ENCODE results near the gene ANGPT4. TPM values are rescaled to one million over a fixed set of nuclear protein-coding genes. Genes with fewer than 3 reads are reported as not detected.

The ANGPT4 gene
- total and polyA plus RNA-seq, 2 of the 8 experiments (the other 6 are each of a cell fraction or from before 2014, with no cell fraction given), result 0.07 to 0.33 TPM

DNA sequence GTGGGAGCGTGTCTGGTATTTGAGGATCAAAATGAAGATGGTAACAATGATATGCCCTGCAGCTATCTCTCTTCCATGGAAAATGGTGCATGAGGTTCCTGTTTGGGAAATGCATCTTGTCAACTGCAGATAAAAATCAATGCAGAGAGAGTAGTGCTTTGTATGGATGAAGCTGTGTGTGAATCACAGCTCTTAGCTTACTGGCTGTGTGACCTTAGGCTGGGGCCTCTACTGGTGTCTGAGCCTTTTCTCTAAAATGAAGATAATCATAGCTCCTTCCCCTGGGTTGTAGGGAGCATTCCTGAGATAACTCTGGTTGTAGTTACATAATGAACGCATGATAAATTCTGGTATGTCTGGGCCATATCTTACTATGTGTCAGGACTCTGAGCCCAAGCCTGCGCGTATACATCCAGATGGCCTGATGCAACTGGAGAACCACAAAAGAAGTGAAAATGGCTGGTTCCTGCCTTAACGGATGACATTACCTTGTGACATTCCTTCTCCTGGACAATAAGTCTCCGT, 19.6 kb downstream of the ANGPT4 start (continued):
- TF ChIP-seq, protein P1, sequence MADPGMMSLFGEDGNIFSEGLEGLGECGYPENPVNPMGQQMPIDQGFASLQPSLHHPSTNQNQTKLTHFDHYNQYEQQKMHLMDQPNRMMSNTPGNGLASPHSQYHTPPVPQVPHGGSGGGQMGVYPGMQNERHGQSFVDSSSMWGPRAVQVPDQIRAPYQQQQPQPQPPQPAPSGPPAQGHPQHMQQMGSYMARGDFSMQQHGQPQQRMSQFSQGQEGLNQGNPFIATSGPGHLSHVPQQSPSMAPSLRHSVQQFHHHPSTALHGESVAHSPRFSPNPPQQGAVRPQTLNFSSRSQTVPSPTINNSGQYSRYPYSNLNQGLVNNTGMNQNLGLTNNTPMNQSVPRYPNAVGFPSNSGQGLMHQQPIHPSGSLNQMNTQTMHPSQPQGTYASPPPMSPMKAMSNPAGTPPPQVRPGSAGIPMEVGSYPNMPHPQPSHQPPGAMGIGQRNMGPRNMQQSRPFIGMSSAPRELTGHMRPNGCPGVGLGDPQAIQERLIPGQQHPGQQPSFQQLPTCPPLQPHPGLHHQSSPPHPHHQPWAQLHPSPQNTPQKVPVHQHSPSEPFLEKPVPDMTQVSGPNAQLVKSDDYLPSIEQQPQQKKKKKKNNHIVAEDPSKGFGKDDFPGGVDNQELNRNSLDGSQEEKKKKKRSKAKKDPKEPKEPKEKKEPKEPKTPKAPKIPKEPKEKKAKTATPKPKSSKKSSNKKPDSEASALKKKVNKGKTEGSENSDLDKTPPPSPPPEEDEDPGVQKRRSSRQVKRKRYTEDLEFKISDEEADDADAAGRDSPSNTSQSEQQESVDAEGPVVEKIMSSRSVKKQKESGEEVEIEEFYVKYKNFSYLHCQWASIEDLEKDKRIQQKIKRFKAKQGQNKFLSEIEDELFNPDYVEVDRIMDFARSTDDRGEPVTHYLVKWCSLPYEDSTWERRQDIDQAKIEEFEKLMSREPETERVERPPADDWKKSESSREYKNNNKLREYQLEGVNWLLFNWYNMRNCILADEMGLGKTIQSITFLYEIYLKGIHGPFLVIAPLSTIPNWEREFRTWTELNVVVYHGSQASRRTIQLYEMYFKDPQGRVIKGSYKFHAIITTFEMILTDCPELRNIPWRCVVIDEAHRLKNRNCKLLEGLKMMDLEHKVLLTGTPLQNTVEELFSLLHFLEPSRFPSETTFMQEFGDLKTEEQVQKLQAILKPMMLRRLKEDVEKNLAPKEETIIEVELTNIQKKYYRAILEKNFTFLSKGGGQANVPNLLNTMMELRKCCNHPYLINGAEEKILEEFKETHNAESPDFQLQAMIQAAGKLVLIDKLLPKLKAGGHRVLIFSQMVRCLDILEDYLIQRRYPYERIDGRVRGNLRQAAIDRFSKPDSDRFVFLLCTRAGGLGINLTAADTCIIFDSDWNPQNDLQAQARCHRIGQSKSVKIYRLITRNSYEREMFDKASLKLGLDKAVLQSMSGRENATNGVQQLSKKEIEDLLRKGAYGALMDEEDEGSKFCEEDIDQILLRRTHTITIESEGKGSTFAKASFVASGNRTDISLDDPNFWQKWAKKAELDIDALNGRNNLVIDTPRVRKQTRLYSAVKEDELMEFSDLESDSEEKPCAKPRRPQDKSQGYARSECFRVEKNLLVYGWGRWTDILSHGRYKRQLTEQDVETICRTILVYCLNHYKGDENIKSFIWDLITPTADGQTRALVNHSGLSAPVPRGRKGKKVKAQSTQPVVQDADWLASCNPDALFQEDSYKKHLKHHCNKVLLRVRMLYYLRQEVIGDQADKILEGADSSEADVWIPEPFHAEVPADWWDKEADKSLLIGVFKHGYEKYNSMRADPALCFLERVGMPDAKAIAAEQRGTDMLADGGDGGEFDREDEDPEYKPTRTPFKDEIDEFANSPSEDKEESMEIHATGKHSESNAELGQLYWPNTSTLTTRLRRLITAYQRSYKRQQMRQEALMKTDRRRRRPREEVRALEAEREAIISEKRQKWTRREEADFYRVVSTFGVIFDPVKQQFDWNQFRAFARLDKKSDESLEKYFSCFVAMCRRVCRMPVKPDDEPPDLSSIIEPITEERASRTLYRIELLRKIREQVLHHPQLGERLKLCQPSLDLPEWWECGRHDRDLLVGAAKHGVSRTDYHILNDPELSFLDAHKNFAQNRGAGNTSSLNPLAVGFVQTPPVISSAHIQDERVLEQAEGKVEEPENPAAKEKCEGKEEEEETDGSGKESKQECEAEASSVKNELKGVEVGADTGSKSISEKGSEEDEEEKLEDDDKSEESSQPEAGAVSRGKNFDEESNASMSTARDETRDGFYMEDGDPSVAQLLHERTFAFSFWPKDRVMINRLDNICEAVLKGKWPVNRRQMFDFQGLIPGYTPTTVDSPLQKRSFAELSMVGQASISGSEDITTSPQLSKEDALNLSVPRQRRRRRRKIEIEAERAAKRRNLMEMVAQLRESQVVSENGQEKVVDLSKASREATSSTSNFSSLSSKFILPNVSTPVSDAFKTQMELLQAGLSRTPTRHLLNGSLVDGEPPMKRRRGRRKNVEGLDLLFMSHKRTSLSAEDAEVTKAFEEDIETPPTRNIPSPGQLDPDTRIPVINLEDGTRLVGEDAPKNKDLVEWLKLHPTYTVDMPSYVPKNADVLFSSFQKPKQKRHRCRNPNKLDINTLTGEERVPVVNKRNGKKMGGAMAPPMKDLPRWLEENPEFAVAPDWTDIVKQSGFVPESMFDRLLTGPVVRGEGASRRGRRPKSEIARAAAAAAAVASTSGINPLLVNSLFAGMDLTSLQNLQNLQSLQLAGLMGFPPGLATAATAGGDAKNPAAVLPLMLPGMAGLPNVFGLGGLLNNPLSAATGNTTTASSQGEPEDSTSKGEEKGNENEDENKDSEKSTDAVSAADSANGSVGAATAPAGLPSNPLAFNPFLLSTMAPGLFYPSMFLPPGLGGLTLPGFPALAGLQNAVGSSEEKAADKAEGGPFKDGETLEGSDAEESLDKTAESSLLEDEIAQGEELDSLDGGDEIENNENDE (IDR thresholded peaks at IDR 0.05; ENCODE audit: insufficient replicate concordance, low read length), result no peak
- no peak for TF ChIP-seq CHD1 (IDR thresholded peaks at IDR 0.05; ENCODE audit: low read depth, low read length)
- TF ChIP-seq ASH2L (IDR thresholded peaks at IDR 0.05; ENCODE audit: low read length), result no peak
- no peak for TF ChIP-seq RAD21 (IDR thresholded peaks at IDR 0.05 in 1 of 2, conservative IDR thresholded peaks at IDR 0.05 in 1 of 2; ENCODE audit: low read depth in 2 of 2, low read length in 2 of 2)
- no peak for TF ChIP-seq BRCA1 (IDR thresholded peaks at IDR 0.05; ENCODE audit: low read depth, low read length)
- no peak for TF ChIP-seq RNF2 (IDR thresholded peaks at IDR 0.05; ENCODE audit: borderline replicate concordance, low read depth, low read length, missing control alignments, poor library complexity, severe bottlenecking)
- no peak for TF ChIP-seq SP4 (IDR thresholded peaks at IDR 0.05; ENCODE audit: low read length)
